ENCODE measurements around the gene RGS12.
A peak's percentile ranks its signal among the peaks of the same experiment; 100 is the strongest.

The RGS12 gene

DNA sequence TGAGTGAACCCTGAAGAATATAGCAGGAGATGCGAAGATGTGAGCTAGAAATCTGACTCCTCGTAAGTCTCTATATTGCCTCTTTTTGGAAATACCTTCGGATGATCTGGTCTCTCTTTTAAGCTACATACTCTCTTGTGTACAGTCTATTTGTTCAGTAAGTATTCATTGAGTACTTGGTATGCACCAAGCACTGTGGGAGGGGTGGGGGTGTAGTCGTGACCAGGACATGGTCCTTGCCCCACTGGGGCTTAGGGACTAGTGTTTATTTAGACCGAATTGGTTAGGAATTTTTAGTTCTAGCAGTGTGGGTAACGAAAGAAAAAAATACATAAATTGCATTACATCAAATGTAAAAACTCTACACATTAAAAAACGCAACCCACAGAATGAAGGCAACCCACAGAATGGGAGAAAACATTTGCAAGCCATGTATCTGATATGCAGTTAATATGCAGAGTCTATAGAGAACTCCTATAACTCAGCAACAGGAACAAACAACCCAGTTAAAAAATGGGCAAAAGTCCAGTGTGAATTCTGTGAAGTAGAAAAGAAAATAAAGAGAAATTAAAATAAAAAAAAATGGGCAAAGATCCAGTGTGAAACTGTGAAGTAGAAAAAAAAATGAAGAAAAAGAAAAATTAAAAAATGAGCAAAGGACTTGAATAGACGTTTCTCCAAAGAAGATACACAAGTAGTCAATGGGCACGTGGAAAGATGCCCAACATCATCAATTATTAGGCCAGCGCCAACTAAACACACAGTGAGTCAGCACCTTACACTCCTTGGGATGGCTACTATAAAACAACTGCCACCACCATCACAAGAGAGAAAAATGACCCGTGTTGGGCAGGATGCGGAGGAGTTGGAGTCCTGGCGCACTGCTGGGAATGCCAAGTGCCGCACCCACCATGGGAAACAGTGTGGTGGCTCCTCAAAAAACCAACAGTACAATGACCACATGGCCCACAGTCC lies 43.8 kb downstream of the RGS12 start:
- DNase-seq: no peak

DNA sequence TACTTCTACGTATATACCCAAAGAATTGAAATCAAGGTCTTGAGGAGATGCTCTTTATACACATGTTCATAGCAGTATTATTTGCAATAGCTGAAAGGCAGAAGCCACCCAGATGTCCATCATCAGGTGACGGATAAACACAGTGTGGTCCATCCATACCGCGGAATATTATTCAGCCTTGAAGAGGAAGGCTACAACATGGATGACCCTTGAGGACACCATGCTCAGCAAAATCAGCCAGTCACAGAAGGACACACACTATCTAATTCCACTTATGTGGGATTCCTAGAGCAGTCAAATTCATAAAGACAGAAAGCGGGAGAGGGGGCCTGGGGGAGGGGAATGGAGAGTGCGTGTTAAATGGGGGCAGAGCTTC lies 44.5 kb downstream of the RGS12 start:
- no peak for DNase-seq

DNA sequence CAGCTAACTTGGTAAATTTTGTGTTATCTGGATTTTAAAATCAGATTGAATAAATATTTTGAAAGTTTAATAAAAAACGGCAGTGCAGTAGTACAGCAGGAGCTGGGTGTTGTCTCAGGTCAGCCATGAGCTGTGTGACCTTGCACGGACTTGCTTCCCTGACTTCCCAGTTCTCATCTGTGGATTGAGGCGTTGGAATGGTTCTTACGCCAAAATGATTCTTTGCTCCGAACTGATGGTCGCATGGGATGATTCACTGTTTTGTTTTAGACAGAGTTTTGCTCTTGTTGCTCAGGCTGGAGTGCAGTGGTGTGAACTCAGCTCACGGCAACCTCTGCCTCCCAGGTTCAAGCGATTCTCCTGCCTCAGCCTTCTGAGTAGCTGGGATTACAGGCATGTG lies 45.0 kb downstream of the RGS12 start:
- no peak for DNase-seq

DNA sequence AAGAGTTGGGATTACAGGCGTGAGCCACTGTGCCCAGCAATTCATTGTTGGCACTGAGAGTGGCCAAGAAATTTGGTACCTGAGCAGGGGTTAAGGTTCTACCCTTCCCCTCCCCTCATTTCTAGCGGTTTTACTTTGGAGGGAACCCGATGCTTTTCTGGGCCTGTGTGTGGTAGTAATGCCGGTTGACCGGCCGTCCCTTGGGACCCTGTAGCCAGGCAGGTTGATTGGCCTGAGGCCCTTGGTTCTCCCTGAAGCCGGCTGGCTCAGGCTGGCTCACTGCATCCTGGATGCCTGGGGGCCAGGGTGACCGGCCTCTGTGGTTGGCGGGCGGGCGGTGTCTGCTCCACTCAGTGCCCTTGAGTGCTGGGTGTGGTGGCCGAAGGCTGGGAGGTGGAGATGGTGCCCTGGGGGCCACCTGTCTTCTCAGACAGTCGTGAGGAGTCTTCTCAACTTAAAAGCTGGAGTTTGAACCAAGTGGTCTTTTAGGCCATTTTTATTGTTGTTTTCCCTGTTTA lies 45.6 kb downstream of the RGS12 start:
- no peak for DNase-seq

DNA sequence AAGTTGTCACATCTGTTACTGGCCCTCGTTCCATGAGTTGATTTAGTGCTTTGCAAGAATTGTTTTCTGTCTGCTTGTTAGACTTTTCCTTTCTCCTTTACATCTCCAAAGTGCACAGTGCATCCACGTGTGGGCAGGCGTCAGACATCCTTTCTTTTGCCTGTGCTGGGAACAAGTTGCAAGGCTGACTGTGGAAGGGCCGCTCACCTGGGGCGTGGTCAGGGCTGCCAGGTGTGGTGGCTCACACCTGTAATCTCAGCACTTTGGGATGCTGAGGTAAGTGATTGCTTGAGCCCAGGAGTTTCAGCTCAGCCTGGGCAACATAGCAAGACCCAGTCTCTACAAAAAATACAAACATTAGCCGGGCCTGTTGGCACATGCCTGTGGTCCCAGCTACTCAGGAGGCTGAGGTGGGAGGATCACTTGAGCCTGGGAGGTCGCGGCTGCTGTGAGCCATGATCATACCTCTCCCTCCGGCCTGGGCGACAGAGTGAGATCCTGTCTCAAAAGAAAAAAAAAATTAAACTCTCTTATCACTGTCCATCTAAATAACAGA lies 46.2 kb downstream of the RGS12 start:
- DNase-seq: no peak

DNA sequence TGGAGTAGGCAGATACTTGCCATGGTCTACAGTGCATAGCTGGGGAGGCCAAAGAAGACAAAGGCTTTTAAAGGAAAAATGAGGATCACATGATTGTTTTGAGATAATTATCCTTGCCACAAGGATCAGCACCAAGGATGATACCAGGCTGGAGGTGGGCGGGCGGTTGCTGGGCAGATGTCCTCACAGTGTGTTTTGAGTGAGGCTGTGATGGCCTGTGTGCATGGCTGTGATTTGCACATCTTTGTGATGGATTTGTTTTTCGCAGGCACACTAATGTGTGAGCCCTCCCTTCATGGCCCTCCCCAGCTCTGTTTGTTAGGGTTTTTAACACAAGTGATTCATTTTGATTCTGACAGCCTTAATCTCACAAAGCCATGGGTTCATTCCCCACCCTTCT lies 46.8 kb downstream of the RGS12 start:
- no peak for DNase-seq

DNA sequence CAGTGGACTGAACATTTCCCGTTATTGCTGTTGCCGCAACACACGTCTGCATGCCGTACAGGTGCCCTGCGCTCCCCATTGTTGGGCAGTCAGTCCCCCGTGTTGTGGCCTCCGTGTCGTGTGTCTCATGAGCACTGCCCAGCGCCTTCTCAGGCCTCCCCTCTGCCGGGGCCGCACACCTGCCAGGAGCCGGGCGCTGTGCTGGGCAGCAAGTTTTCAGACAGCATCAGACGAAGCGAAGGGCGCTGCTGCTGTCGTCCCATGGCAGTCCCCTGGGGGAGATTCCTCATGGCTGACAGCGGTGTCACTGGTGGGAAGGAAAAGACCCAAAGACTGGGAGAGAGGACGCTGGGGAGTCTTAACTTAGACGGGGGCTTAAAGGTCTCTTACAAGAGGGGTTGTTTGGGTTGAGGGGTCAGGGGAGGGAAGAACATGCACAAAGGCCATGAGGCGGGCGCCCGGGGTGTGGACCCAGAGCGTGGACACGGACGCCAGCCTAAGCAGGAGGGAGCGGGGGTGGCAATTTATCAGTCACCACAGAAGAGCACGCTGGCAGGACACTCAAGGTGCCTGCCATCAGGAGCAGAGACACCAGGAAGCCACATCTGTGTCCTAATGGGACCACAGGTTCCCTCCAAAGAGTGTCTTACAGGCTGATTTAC lies 47.3 kb downstream of the RGS12 start:
- DNase-seq: no peak

DNA sequence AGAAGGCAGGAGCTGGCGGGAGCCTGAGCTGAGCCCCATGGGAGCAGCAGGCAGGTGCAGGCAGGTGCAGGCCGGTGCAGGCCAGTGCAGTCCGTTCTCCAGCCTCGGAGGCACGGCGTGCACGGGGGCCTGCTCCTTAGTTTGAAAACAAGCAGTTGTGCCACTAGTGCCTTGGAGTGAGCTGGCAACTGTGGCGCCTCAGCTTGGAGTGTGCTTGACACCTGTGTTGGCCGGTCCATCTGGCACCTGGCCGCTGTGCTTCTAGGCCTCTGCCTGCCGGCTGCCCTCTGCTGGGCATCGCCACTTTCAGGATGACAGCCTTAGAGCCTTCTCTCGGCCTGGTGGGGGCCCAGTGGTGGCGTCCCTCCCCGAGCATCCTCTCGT lies 47.9 kb downstream of the RGS12 start:
- DNase-seq: no peak

DNA sequence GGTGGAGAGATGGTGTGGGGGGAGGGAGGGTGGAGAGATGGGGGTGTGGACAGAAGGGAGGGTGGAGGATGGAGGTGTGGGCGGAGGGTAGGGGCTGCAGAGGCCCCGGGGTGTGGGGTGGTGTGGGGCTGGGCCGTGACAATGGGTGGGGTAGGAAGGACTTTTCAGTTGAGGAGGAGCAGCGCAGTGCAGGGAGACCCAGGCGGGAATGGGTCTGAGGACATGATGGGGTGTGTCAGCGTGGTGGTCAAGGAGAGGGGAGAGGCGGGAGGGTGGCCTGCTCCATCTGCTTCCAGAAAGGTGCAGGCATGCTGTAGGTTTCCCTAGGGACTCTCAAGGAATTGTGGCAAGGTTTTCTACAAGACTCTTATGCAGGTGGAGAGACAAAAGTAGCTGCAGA lies 48.9 kb downstream of the RGS12 start:
- DNase-seq: no peak

DNA sequence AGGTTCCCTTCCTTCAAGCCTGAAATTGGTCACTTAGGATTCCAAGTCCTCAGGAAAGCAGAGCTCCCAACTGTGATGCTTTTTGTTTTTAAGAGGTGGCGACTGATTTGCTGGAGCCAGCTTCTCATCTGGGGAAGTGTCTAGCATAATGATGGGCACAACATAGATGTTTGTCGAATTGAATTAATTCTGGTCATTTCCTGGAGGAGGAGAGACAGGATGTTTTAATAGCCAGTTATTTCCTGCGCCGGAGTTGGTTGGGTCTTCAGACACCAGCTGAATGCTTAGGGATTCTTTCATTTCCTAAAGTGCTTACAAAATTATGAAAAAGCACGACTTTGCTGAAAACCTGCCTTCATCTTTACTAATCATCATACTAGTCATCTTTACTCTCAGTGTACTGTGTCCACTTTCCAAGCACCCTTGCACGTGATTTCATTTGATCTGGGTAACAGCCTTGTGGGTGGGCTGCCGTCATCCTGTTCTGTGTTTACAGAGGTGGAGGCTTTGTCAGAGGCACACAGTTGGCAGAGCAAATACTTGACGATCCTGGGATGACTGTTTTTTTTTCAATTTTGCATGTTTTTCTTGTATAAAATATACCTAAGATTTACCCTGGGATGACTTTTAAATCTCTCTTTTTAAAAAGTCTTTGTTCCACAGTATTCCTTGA lies 49.5 kb downstream of the RGS12 start:
- DNase-seq: peak; percentile 49

All from eye (tissue), 1 donor.